GM21529 (cell line): ENCODE measurements around the gene AP2B1.

Experiments
- ATAC-seq: cut with Tn5 transposase; IDR thresholded peaks from one replicate; pipeline ENCODE4 v1.9.1; 2021; ENCODE audit not compliant: unreplicated experiment

The AP2B1 gene

GRCh38 chr17:35768797-35769196 is 181.7 kb downstream of the AP2B1 start:
- ATAC-seq = no peak

- ATAC-seq = no peak
Observed at GRCh38 chr17:35769895-35770486, 182.9 kb downstream of the AP2B1 start.

- no peak for ATAC-seq
Observed at GRCh38 chr17:35773129-35773528, 186.0 kb downstream of the AP2B1 start.

- no peak for ATAC-seq
Observed at GRCh38 chr17:35773679-35774425, 186.7 kb downstream of the AP2B1 start.

- no peak for ATAC-seq
Observed at GRCh38 chr17:35774499-35774898, 187.4 kb downstream of the AP2B1 start.

GRCh38 chr17:35775039-35775438 is 187.9 kb downstream of the AP2B1 start:
- ATAC-seq = no peak

GRCh38 chr17:35775583-35775982 is 188.5 kb downstream of the AP2B1 start:
- no peak for ATAC-seq
